Measurements from ENCODE around the gene P2RX4.
"Not testable (repeated sequence)": the region's sequence is repeated elsewhere in the genome, so short reads cannot be mapped to it uniquely, and the experiment has no call there.

P2RX4 gene

DNA sequence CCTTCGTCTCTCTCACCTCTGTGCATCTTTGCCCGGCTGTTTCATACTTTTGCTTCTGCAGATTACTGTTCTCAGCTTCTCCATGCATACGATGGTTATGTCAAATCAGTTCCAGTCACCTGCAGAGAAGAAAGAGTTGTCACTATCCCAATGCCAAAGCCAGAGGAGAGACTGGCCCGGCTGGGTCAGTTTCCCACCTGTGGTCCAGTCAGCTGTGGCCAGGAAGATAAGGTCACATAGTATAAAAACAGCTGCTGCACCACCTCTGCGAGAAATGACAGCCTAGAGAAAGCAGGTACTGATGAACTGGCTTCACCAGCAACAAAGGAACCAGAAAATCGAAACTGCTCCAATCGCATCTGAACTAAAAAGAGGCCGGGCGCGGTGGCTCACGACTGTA lies 6.4 kb upstream of the P2RX4 start:
- no peaks in the 10 kb centered on the region for H3K36me3 ChIP-seq (ENCODE audit: control insufficient read depth in 1 of 2, insufficient read depth in 2 of 2, low read length in 2 of 2)
- peak in 1 of 2 donors; percentile 24 for DNase-seq
- H4K12ac ChIP-seq (ENCODE audit: low read depth, low read length): no peak overlapping the region
- H3K23ac ChIP-seq (ENCODE audit: low read length): no peak overlapping the region
- H3K27me3 ChIP-seq (ENCODE audit: insufficient read depth, low read length): no peaks in the 10 kb centered on the region
- no peak overlapping the region for H3K27ac ChIP-seq (ENCODE audit: low read depth, low read length)
- H3K79me1 ChIP-seq (ENCODE audit: low read length): no peaks in the 10 kb centered on the region
- H2BK120ac ChIP-seq (ENCODE audit: insufficient read depth, low read length, poor library complexity): no peak overlapping the region
- H3K4me3 ChIP-seq (ENCODE audit: low read depth, low read length): no peak overlapping the region
- no CpG with 5 or more reads among the region's 11 CpGs for WGBS (ENCODE audit: extremely low coverage, insufficient coverage, insufficient read length)
- H3K4ac ChIP-seq (ENCODE audit: low read depth, low read length): no peak overlapping the region
- no peak overlapping the region for H3K18ac ChIP-seq (ENCODE audit: low read length)
- no peak overlapping the region for H3K9ac ChIP-seq (ENCODE audit: low read length)
- H4K91ac ChIP-seq (ENCODE audit: low read depth, low read length): no peak overlapping the region
- no peaks in the 10 kb centered on the region for H3K9me3 ChIP-seq (ENCODE audit: insufficient read depth, low read depth, low read length)
- H2BK5ac ChIP-seq (ENCODE audit: low read depth, low read length, poor library complexity): no peak overlapping the region
- H2AFZ ChIP-seq (ENCODE audit: insufficient read depth, low read length, poor library complexity): no peak overlapping the region
- no peak overlapping the region for H3K4me2 ChIP-seq (ENCODE audit: low read length)
- H3K79me2 ChIP-seq (ENCODE audit: control insufficient read depth, insufficient read depth, low read length, poor library complexity): no peaks in the 10 kb centered on the region
- no peak overlapping the region for H4K8ac ChIP-seq (ENCODE audit: low read depth, low read length)
- no peak overlapping the region for H3K14ac ChIP-seq (ENCODE audit: low read length)
- no peaks in the 10 kb centered on the region for H3K4me1 ChIP-seq (ENCODE audit: control insufficient read depth in 1 of 2, insufficient read depth in 2 of 2, low read length in 2 of 2)
- H2AK5ac ChIP-seq (ENCODE audit: low read length): no peak overlapping the region
- H2BK12ac ChIP-seq (ENCODE audit: low read length): no peak overlapping the region

DNA sequence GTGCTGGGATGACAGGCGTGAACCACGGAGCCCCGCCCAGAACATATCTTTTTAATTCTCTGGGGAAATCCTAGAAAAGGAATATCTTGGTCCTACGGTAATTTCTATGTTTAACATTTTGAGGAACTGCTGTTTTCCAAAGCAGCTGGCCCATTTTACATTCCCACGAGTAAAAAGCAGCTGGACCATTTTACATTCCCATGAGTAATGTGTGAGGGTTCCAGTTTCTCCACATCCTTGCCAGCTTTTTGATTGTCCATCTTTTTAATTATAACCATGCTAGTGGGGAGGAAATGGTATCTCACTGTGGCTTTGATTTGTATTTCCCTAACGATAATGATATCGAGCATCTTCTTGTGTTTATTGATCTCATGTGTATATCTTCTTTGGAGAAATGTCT lies 4.4 kb upstream of the P2RX4 start:
- no peak overlapping the region for H3K4me2 ChIP-seq (ENCODE audit: low read length)
- WGBS (ENCODE audit: extremely low coverage, insufficient coverage, insufficient read length): no CpG with 5 or more reads among the region's 7 CpGs
- peak in 1 of 2 donors; percentile 50 for DNase-seq

DNA sequence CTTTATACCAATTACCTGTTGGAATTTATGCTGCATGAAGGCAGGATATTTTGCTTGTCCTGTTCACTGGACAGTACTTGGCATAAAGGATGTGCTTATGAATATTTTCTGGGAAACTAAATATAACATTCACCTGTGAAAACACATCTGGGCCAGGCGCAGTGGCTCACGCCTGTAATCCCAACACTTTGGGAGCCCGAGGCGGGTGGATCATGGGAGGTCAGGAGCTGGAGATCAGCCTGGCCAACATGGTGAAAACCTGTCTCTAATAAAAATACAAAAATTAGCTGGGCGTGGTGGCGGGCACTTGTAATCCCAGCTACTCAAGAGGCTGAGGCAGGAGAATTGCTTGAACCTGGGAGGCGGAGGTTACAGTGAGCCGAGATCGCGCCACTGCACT lies 1.4 kb upstream of the P2RX4 start:
- not testable (repeated sequence) for H3K4me1 ChIP-seq (ENCODE audit: control insufficient read depth in 1 of 2, insufficient read depth in 2 of 2, low read length in 2 of 2); H4K8ac ChIP-seq (ENCODE audit: low read depth, low read length); H3K27me3 ChIP-seq (ENCODE audit: insufficient read depth, low read length); H3K36me3 ChIP-seq (ENCODE audit: control insufficient read depth in 1 of 2, insufficient read depth in 2 of 2, low read length in 2 of 2); H3K9ac ChIP-seq (ENCODE audit: low read length); H3K4ac ChIP-seq (ENCODE audit: low read depth, low read length); H3K14ac ChIP-seq (ENCODE audit: low read length); H3K79me1 ChIP-seq (ENCODE audit: low read length); H2BK5ac ChIP-seq (ENCODE audit: low read depth, low read length, poor library complexity); H3K4me2 ChIP-seq (ENCODE audit: low read length); H2BK12ac ChIP-seq (ENCODE audit: low read length); H3K23ac ChIP-seq (ENCODE audit: low read length); H3K18ac ChIP-seq (ENCODE audit: low read length); H3K79me2 ChIP-seq (ENCODE audit: control insufficient read depth, insufficient read depth, low read length, poor library complexity); H4K12ac ChIP-seq (ENCODE audit: low read depth, low read length); DNase-seq; H3K9me3 ChIP-seq (ENCODE audit: insufficient read depth, low read depth, low read length); H3K4me3 ChIP-seq (ENCODE audit: low read depth, low read length); H2AK5ac ChIP-seq (ENCODE audit: low read length); H2BK120ac ChIP-seq (ENCODE audit: insufficient read depth, low read length, poor library complexity); H2AFZ ChIP-seq (ENCODE audit: insufficient read depth, low read length, poor library complexity); H3K27ac ChIP-seq (ENCODE audit: low read depth, low read length); H4K91ac ChIP-seq (ENCODE audit: low read depth, low read length)
- WGBS (ENCODE audit: extremely low coverage, insufficient coverage, insufficient read length): no CpG with 5 or more reads among the region's 10 CpGs

More for the DNA sequence above, 4.4 kb upstream of the P2RX4 start:
- H2AK5ac ChIP-seq (ENCODE audit: low read length): no peak overlapping the region
- no peaks in the 10 kb centered on the region for H3K36me3 ChIP-seq (ENCODE audit: control insufficient read depth in 1 of 2, insufficient read depth in 2 of 2, low read length in 2 of 2)
- no peak overlapping the region for H2AFZ ChIP-seq (ENCODE audit: insufficient read depth, low read length, poor library complexity)
- H2BK120ac ChIP-seq (ENCODE audit: insufficient read depth, low read length, poor library complexity): no peak overlapping the region
- no peak overlapping the region for H3K4ac ChIP-seq (ENCODE audit: low read depth, low read length)
- no peak overlapping the region for H3K23ac ChIP-seq (ENCODE audit: low read length)
- no peaks in the 10 kb centered on the region for H3K27me3 ChIP-seq (ENCODE audit: insufficient read depth, low read length)
- no peak overlapping the region for H4K91ac ChIP-seq (ENCODE audit: low read depth, low read length)
- H3K9me3 ChIP-seq (ENCODE audit: insufficient read depth, low read depth, low read length): no peaks in the 10 kb centered on the region
- peaks cover 0 to 2% of the 10 kb centered on the region in 2 experiments for H3K4me1 ChIP-seq (ENCODE audit: control insufficient read depth in 1 of 2, insufficient read depth in 2 of 2, low read length in 2 of 2)
- H2BK5ac ChIP-seq (ENCODE audit: low read depth, low read length, poor library complexity): no peak overlapping the region
- H3K4me3 ChIP-seq (ENCODE audit: low read depth, low read length): no peak overlapping the region
- peaks cover 6% of the 10 kb centered on the region for H3K79me2 ChIP-seq (ENCODE audit: control insufficient read depth, insufficient read depth, low read length, poor library complexity)
- no peak overlapping the region for H2BK12ac ChIP-seq (ENCODE audit: low read length)
- no peak overlapping the region for H3K27ac ChIP-seq (ENCODE audit: low read depth, low read length)
- H4K8ac ChIP-seq (ENCODE audit: low read depth, low read length): no peak overlapping the region
- no peak overlapping the region for H3K14ac ChIP-seq (ENCODE audit: low read length)
- peaks cover 6% of the 10 kb centered on the region for H3K79me1 ChIP-seq (ENCODE audit: low read length)
- H3K18ac ChIP-seq (ENCODE audit: low read length): no peak overlapping the region
- no peak overlapping the region for H3K9ac ChIP-seq (ENCODE audit: low read length)
- no peak overlapping the region for H4K12ac ChIP-seq (ENCODE audit: low read depth, low read length)

DNA sequence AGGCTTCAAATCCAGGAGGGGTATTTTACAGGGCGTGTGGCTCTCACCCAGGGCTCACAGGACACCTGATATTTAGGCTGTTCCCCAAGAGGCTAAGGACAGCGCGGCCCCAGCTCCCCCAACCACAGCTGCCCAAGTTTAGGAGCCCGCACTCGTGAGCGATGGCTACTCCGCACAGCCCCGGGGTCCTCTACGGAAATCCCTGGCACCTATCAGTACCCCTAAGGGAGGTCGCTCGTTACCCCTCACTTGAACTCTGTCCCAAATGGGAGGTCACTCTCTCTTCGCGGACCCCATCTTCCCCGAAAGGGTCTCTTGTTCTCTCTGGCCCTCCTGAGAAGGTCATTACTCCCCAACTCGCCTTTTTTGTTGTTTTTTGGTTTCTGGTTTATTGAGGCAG lies 708 bp upstream of the P2RX4 start:
- Histone ChIP-seq H2BK12ac (ENCODE audit: low read length) (no peak overlapping the region), H3K4me2 (ENCODE audit: low read length) (peak overlapping the region; percentile 61), H3K9me3 (ENCODE audit: insufficient read depth, low read depth, low read length) (no peaks in the 10 kb centered on the region), H3K79me1 (ENCODE audit: low read length) (peaks cover 8% of the 10 kb centered on the region), H3K23ac (ENCODE audit: low read length) (no peak overlapping the region), H2BK5ac (ENCODE audit: low read depth, low read length, poor library complexity) (peak overlapping the region; percentile 0), H3K79me2 (ENCODE audit: control insufficient read depth, insufficient read depth, low read length, poor library complexity) (peaks cover 7% of the 10 kb centered on the region), H2BK120ac (ENCODE audit: insufficient read depth, low read length, poor library complexity) (peak overlapping the region; percentile 39), H3K4ac (ENCODE audit: low read depth, low read length) (no peak overlapping the region), H3K14ac (ENCODE audit: low read length) (no peak overlapping the region), H3K27me3 (ENCODE audit: insufficient read depth, low read length) (no peaks in the 10 kb centered on the region), H3K4me3 (ENCODE audit: low read depth, low read length) (peak overlapping the region; percentile 57), H4K12ac (ENCODE audit: low read depth, low read length) (no peak overlapping the region), H3K27ac (ENCODE audit: low read depth, low read length) (no peak overlapping the region), H4K8ac (ENCODE audit: low read depth, low read length) (peak overlapping the region; percentile 62), H3K4me1 (ENCODE audit: control insufficient read depth in 1 of 2, insufficient read depth in 2 of 2, low read length in 2 of 2) (peaks cover 0 to 2% of the 10 kb centered on the region in 2 experiments), H2AK5ac (ENCODE audit: low read length) (no peak overlapping the region), H3K9ac (ENCODE audit: low read length) (no peak overlapping the region), H3K36me3 (ENCODE audit: control insufficient read depth in 1 of 2, insufficient read depth in 2 of 2, low read length in 2 of 2) (no peaks in the 10 kb centered on the region), H3K18ac (ENCODE audit: low read length) (no peak overlapping the region), H2AFZ (ENCODE audit: insufficient read depth, low read length, poor library complexity) (peak overlapping the region; percentile 39), H4K91ac (ENCODE audit: low read depth, low read length) (peak overlapping the region; percentile 48)
- WGBS (ENCODE audit: extremely low coverage, insufficient coverage, insufficient read length): no CpG with 5 or more reads among the region's 15 CpGs
- no peak for DNase-seq

Measured in trophoblast cell (in vitro differentiated cells and primary cell).